Measurements from ENCODE around the gene SMC1B.
"Not testable (repeated sequence)": the region's sequence is repeated elsewhere in the genome, so short reads cannot be mapped to it uniquely, and the experiment has no call there.

Gene SMC1B

DNA sequence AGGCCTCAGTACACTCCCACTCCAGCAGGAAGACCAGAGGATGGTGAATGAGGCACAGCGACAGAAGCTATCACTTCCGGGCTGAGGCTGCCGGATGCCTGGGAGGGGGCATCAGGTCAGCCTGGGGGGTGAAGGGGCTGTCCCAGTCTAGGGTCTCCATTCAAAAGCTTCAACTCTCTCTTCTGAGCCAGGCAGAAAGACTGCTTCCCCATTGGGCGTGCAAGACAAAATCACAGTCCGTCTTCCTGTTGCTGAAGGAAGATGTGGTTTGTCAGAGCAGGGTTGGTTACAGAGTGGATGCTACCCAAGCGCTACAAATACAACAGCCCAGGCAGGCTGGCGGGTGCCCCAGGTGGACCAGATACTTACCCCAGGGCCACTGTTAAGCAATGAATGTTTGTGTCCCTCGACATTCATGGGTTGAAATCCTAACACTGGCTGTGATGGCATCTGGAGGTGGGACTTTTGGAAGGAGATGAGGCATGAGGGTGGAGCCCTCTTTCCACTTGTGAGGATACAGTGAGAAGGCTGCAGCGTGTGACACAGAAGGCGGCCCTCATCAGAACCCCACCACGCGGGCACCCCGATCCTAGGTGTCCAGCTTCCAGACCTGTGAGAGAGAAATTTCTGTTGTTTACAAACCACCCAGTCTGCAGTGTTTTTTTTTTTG lies 116.6 kb downstream of the SMC1B start:
- no peak for DNase-seq

DNA sequence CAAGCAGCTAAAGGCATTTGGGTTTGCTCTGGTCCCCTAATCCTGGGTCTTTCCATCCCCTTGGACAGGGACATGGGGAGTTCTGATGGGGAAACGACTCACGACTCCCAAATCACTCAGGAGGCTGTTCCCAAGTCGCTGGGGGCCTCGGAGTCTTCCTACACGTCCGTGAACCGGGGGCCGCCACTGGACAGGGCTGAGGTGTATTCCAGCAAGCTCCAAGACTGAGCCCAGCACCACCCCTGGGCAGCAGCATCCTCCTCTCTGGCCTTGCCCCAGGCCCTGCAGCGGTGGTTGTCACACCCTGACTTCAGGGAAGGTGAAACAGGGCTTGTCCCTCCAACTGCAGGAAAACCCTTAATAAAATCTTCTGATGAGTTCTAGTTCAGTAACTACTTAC lies 117.9 kb downstream of the SMC1B start:
- no peak for DNase-seq

DNA sequence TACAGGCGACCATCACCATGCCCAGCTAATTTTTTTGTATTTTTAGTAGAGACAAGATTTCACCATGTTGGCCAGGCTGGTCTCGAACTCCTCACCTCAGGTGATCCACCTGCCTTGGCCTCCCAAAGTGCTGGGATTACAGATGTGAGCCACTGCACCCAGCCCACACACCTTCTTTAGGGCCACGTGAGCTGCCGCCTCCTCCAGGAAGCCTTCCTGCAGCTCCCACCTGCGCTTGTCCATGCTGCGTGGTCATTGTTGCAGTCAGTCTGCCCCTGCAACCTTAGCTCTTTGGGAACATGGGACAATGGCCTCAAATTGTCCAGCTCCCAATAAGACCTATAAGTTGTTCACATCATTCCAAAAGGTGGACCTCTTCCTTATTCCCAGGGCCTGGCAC lies 118.4 kb downstream of the SMC1B start:
- DNase-seq = not testable (repeated sequence)
